ENCODE data around the gene NUP43. TPM values are rescaled to one million over a fixed set of nuclear protein-coding genes. Genes with fewer than 3 reads are reported as not detected.

The NUP43 gene
- total and polyA plus RNA-seq, 2 of the 13 experiments (the other 11 are each of a cell fraction or from before 2014, with no cell fraction given): 38.9 to 85.1 TPM

DNA sequence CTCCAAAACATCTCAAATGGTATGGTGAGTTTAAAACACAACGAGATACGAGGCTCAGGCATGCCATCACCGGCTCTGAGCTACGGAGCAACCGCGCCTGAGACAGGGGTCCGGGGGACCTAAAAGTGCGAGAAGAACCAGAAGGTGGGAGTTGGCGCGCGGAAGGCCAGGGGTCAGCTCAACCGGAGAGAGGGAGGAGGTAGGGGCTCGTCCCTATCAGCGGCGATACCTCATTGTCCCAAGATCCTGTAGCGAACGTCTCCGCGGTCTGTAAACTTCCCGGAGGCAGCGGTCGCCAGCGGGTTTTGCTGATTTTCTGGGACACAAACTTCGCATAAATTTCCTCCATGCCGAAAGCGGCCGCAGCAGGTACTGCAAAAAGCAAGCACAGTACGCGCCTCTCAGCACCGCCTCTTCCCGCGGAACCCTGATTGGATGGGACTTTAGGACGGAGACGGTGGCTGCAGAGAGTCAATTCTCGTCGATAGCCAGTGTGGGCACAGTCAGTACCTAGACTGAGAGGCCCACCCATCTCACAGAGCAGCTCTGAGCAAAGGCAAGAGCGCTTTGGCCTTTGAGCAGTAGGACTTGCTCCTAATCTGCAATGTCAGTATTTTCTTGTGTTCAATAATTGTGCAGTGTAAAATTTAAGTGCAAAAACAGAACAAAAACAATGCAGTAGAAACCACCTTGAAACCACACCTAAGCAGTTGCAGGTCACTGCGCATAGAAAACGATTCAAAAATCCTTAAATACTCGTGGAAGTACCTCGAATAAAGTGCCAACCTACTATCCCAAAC lies at the start of gene NUP43 (continued):
- TF ChIP-seq, protein P1, sequence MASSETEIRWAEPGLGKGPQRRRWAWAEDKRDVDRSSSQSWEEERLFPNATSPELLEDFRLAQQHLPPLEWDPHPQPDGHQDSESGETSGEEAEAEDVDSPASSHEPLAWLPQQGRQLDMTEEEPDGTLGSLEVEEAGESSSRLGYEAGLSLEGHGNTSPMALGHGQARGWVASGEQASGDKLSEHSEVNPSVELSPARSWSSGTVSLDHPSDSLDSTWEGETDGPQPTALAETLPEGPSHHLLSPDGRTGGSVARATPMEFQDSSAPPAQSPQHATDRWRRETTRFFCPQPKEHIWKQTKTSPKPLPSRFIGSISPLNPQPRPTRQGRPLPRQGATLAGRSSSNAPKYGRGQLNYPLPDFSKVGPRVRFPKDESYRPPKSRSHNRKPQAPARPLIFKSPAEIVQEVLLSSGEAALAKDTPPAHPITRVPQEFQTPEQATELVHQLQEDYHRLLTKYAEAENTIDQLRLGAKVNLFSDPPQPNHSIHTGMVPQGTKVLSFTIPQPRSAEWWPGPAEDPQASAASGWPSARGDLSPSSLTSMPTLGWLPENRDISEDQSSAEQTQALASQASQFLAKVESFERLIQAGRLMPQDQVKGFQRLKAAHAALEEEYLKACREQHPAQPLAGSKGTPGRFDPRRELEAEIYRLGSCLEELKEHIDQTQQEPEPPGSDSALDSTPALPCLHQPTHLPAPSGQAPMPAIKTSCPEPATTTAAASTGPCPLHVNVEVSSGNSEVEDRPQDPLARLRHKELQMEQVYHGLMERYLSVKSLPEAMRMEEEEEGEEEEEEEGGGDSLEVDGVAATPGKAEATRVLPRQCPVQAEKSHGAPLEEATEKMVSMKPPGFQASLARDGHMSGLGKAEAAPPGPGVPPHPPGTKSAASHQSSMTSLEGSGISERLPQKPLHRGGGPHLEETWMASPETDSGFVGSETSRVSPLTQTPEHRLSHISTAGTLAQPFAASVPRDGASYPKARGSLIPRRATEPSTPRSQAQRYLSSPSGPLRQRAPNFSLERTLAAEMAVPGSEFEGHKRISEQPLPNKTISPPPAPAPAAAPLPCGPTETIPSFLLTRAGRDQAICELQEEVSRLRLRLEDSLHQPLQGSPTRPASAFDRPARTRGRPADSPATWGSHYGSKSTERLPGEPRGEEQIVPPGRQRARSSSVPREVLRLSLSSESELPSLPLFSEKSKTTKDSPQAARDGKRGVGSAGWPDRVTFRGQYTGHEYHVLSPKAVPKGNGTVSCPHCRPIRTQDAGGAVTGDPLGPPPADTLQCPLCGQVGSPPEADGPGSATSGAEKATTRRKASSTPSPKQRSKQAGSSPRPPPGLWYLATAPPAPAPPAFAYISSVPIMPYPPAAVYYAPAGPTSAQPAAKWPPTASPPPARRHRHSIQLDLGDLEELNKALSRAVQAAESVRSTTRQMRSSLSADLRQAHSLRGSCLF (CRISPR knock-in tag; IDR thresholded peaks at IDR 0.05; ENCODE audit: borderline replicate concordance): no peak
- TF ChIP-seq DNMT3B (CRISPR knock-in tag; conservative IDR thresholded peaks at IDR 0.05) (no peak; the same call in 1 of the 2 replicates), NONO (IDR thresholded peaks at IDR 0.05) (no peak), NONO (CRISPR knock-in tag; conservative IDR thresholded peaks at IDR 0.05) (peak; percentile 89), ZNF552 (CRISPR knock-in tag; IDR thresholded peaks at IDR 0.05; ENCODE audit: borderline replicate concordance) (no peak), CHCHD3 (CRISPR knock-in tag; IDR thresholded peaks at IDR 0.05) (no peak), HMG20A (CRISPR knock-in tag; IDR thresholded peaks at IDR 0.05; ENCODE audit: borderline replicate concordance) (no peak; the same call in 1 of the 2 replicates), EZH2 (conservative IDR thresholded peaks at IDR 0.05; ENCODE audit: low read depth, low read length) (no peak), ZNF510 (CRISPR knock-in tag; IDR thresholded peaks at IDR 0.05; ENCODE audit: low read depth) (peak; percentile 85), ZNF737 (CRISPR knock-in tag; IDR thresholded peaks at IDR 0.05; ENCODE audit: borderline replicate concordance) (peak; percentile 39; the same call in 1 of the 2 replicates), ZNF709 (CRISPR knock-in tag; IDR thresholded peaks at IDR 0.05) (peak; percentile 84)
- TF ChIP-seq, protein P2, sequence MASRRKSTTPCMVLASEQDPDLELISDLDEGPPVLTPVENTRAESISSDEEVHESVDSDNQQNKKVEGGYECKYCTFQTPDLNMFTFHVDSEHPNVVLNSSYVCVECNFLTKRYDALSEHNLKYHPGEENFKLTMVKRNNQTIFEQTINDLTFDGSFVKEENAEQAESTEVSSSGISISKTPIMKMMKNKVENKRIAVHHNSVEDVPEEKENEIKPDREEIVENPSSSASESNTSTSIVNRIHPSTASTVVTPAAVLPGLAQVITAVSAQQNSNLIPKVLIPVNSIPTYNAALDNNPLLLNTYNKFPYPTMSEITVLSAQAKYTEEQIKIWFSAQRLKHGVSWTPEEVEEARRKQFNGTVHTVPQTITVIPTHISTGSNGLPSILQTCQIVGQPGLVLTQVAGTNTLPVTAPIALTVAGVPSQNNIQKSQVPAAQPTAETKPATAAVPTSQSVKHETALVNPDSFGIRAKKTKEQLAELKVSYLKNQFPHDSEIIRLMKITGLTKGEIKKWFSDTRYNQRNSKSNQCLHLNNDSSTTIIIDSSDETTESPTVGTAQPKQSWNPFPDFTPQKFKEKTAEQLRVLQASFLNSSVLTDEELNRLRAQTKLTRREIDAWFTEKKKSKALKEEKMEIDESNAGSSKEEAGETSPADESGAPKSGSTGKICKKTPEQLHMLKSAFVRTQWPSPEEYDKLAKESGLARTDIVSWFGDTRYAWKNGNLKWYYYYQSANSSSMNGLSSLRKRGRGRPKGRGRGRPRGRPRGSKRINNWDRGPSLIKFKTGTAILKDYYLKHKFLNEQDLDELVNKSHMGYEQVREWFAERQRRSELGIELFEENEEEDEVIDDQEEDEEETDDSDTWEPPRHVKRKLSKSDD (CRISPR knock-in tag; IDR thresholded peaks at IDR 0.05; ENCODE audit: low read depth): peak; percentile 80; the same call in 1 of the 2 replicates
- TF ChIP-seq, protein P3, sequence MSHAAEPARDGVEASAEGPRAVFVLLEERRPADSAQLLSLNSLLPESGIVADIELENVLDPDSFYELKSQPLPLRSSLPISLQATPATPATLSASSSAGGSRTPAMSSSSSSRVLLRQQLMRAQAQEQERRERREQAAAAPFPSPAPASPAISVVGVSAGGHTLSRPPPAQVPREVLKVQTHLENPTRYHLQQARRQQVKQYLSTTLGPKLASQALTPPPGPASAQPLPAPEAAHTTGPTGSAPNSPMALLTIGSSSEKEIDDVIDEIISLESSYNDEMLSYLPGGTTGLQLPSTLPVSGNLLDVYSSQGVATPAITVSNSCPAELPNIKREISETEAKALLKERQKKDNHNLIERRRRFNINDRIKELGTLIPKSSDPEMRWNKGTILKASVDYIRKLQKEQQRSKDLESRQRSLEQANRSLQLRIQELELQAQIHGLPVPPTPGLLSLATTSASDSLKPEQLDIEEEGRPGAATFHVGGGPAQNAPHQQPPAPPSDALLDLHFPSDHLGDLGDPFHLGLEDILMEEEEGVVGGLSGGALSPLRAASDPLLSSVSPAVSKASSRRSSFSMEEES (CRISPR knock-in tag; IDR thresholded peaks at IDR 0.05): peak; percentile 52; the same call in 1 of the 2 replicates
- TF ChIP-seq, protein P4, sequence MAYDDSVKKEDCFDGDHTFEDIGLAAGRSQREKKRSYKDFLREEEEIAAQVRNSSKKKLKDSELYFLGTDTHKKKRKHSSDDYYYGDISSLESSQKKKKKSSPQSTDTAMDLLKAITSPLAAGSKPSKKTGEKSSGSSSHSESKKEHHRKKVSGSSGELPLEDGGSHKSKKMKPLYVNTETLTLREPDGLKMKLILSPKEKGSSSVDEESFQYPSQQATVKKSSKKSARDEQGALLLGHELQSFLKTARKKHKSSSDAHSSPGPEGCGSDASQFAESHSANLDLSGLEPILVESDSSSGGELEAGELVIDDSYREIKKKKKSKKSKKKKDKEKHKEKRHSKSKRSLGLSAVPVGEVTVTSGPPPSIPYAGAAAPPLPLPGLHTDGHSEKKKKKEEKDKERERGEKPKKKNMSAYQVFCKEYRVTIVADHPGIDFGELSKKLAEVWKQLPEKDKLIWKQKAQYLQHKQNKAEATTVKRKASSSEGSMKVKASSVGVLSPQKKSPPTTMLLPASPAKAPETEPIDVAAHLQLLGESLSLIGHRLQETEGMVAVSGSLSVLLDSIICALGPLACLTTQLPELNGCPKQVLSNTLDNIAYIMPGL (CRISPR knock-in tag; IDR thresholded peaks at IDR 0.05; ENCODE audit: borderline replicate concordance in 1 of 2, low read depth in 1 of 2): peak; percentile 96; a peak in 3 of 4 replicates
- TF ChIP-seq, protein P5, sequence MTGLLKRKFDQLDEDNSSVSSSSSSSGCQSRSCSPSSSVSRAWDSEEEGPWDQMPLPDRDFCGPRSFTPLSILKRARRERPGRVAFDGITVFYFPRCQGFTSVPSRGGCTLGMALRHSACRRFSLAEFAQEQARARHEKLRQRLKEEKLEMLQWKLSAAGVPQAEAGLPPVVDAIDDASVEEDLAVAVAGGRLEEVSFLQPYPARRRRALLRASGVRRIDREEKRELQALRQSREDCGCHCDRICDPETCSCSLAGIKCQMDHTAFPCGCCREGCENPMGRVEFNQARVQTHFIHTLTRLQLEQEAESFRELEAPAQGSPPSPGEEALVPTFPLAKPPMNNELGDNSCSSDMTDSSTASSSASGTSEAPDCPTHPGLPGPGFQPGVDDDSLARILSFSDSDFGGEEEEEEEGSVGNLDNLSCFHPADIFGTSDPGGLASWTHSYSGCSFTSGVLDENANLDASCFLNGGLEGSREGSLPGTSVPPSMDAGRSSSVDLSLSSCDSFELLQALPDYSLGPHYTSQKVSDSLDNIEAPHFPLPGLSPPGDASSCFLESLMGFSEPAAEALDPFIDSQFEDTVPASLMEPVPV (CRISPR knock-in tag; IDR thresholded peaks at IDR 0.05): peak; percentile 63

Data from HepG2 (cell line).